ENCODE measurements around the gene ABL2.
"Not testable (repeated sequence)": the region's sequence is repeated elsewhere in the genome, so short reads cannot be mapped to it uniquely, and the experiment has no call there.

Gene ABL2

DNA sequence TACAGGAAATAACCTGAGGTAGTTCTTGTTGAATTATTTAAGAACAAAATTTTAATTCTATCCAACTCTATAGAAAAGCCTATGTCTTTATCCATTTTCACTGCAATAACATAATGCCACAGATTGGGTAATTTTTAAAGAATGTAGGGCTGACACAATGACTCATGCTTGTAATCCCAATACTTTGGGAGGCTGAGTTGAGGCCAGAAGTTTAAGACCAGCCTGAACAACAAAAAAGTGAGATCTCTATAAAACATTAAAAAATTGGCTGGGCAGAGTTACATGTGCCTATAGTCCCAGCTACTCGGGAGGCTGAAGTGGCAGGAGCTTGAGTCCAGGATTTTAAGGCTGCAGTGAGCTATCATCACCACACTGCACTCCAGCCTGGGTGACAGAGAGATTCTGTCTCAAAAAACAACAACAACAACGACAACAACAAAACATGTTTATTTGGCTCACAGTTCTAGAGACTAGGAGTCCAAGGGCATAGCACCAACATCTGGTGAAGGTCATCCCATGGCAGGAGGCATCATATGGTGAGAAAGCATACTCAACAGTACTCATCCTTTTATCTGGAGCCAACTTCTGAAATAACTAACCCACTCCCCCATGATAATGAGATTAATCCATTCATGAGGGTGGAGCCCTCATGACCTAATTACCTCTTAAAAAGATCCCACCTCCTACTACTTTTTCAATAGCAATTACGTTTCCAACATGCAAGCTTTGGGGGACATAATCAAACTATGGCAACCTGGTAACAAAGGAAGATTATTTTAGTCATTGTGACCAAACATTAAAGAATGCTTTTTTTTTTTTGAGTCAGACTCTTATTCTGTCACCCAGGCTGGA lies 59.6 kb downstream of the ABL2 start:
- no peak for DNase-seq (ENCODE audit: low read depth)

DNA sequence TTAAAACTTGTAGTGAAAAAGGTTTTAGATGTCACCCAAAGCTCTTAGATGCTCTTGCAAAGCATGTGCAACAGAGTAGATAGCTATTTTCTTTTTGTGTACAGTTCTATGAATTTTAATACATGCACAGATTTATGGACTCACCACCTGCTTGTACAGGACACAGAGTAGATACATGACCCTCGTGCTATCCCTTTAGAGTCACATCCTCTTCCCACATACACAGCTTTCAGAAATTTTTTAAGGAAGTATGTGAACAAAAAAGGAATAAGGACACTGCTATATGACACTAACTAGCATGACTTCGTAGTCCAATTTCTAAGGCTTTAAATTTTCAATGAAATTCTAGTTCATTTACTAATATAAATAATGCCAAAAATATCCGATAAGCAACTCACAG lies 60.9 kb downstream of the ABL2 start:
- DNase-seq (ENCODE audit: low read depth): no peak

DNA sequence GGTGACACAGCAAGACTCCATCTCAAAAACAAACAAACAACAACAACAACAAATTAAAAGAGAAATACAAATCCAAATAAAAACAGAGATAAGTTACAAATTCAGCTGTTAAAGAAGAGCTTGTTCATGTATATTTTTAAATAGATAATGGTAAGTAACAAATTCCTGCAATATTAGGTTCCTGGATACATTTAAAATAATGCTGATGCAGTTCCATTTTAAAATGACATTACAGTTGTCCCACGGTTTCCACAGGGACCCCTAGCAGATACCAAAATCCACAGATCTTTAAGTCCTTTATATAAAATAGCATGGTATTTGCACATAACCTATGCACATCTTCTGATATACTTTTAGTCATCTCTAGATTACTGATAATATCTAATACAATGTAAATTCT lies 61.5 kb downstream of the ABL2 start:
- no peak for DNase-seq (ENCODE audit: low read depth)

DNA sequence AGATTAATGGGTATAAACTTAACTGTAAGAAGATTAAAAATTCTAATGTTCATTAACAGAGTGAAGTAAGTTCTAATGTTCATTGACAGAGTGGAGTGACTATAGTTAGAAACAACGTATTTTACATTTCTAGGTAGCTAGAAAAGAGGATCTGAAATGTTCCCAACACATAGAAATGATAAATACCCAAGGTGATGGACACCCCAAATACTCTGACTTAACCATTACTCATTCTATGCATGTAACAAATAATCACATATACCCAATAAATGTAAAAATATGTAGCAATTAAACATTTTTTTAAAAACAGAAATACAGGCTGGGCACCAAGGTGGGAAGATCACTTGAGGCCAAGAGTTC lies 62.1 kb downstream of the ABL2 start:
- no peak for DNase-seq (ENCODE audit: low read depth)

DNA sequence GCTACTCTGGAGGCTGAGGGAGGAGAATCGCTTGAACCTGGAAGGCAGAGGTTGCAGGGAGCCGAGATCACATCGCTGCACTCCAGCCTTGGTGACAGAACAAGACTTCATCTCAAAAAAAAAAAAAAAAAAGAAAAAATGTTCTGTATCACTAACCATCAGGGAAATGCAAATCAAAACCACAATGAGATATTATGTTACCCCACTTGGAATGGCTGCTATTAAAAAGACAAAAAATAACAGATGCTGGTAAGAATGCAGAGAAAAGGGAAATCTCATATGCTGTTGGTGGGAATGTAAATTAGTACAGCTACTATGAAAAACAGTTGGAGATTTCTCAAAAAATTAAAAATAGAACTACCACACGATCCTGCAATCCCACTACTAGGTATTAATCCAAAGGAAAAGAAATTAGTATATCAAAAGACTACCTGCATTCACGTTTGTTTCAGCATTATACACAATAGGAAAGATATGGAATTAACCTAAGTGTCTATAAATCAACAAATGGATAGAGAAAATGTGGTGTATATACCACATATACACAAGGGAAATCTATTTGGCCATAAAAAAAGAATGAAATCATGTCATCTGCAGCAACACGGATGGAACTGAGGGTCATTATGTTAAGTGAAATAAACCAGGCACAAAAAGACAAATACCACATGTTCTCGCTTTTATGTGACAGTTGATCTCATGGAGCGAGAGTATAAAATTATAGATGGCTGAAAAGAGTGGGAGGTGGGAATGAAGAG lies 62.6 kb downstream of the ABL2 start:
- DNase-seq (ENCODE audit: low read depth): no peak

DNA sequence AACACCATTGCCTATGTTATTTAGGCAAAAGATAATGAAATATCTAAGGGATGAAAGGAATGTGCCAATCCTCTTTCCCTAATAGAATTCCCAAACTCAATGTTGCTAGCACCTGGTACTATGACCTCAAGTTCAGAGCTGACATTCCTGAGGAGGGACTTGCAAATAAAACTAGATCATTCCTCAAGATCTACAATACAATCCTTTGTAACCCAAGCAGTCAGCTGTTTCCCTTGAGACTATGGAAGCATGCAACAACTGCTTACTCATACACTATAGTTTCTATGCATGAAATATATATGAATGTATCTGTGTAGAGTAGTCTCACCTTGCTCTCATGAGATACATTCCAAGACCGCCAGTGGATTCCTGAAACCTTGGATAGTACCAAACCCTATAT lies 65.0 kb downstream of the ABL2 start:
- no peak for DNase-seq (ENCODE audit: low read depth)

DNA sequence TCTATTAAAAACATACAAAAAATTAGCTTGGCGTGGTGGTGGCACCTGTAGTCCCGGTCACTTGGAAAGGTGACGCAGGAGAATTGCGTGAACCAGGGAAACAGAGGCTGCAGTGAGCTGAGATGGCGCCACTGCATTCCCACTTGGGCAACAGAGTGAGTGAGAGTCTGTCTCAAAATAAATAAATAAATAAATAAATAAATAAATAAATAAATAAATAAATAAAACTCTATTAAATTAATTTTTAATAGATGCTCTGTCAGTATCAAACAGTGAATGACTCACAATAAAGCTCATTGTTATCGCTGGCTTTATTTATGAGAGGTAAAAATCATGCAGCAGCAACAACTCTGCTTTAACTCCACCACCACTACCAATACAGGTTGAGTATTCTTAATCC lies 72.8 kb downstream of the ABL2 start:
- no peak for DNase-seq (ENCODE audit: low read depth)

DNA sequence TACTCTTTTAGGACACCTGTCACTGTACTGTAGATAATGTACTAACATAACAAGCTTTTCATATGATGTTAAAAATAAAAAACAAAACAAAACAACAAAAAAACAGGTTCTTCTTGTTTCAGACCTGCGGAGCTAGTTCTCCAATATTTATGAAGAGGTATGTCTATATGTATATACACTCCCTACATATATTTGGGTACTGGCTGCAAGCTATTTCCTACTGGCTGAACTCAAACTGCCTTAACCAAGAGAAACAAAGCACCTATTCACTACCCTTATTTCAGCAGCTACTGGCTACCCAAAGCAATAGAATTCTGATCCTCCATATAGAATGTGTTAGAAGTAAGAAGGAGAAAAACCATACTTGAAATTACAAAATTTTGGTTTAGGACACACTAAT lies 73.5 kb downstream of the ABL2 start:
- DNase-seq (ENCODE audit: low read depth): no peak

DNA sequence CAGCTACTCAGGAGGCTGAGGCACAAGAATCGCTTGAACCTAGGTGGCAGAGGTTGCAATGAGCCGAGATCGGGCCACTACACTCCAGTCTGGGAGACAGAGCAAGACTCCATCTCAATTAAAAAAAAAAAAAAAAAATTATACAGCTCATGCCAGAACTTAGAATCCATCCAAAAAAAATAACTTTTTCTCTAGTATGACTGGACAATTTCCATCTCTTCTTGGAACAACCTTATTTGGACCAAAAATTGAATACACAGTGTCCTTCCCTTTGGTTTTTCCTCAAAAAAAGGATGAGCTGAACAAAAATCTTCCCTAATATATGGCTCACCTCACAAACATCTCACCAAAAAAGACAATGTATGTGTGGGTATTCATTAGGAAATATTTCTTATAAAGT lies 73.9 kb downstream of the ABL2 start:
- no peak for DNase-seq (ENCODE audit: low read depth)

DNA sequence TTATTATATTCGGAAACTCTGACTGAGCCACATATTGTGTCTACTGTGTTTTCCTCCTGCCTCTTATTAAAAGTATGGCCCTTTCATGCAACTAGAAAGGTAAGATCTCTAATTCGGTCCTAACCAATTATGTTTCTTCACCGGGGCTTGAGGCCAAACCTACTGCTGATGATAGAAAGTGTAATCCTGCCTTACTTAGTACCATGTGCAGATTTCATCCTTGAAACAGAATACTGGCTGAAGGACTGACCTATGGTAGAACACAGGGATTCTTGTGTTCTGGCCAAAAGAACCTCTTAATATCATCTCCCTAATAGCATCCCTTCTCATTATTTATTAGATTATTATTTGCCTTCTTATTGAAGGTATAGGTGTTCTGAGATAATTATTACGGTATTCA lies 75.0 kb downstream of the ABL2 start:
- no peak for DNase-seq (ENCODE audit: low read depth)

DNA sequence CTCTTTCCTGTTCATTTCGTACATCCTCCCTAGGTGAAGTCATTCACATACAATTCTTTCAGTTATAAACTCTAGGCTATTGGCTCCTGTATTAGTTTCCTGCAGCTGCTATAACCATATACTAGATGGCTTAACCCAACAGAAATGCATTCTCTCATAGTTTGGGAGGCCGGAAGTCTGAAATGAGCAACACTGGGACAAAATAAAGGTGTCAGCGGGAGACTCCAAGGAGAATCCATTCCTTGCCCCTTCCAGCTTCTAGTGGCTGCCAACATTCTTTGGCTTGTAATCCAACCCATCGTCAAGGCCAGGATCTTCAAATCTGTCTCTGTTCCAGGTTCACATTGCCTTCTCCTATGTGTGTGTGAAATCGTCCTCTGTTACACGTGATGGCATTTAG lies 76.3 kb downstream of the ABL2 start:
- no peak for DNase-seq (ENCODE audit: low read depth)

DNA sequence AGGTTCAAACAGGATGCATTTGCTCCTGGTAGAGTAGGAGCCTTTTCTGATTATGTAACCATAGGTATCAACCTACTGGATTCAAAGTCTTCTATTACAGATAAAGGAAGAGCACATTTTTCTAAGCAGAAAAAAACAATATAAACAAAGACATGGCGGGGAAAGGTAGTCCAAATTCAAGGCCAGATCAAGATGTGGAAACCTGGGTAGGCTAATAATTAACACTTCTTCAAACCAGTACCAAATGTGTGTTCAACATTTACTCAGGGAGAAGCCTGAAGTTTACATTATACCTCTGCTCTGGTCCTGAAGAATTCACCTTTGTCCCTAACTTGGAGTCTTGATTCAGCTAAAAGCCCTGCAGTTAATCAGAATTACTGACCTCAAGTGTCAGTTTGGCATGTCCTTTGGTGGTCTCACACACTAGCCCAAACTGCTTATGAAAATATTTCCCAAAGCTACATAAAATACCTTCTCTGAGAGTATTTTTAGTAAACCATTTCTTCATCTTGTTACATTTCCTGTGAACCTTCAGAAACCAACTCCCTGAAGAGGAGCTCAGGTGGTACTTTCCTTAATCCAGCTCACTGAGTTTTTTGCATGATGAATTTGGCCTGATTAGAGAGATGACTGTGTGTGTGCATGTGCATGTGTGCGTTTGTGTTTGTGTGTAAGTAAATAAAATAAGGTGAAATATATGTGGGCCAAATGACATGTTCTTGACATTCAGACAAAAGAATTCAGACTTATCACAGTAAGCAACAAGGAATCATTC lies 77.4 kb downstream of the ABL2 start:
- no peak for DNase-seq (ENCODE audit: low read depth)

DNA sequence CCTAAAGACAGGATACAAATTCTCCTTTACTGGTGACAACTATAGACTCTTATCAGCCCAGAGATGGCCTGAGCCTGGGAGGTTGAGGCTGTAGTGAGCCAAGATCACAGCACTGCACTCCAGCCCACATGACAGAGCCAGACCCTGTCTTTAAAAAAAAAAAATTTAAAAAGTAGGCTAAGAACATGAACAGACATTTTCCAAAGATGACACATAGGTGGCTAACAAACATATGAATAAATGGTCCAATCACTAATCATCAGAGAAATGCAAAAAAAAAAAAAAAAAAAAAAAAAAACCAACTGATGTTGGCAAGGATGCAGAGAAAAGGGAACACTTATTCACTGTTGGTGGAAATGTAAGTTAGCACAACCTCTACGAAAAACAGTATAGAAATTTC lies 82.6 kb downstream of the ABL2 start:
- DNase-seq (ENCODE audit: low read depth): no peak

DNA sequence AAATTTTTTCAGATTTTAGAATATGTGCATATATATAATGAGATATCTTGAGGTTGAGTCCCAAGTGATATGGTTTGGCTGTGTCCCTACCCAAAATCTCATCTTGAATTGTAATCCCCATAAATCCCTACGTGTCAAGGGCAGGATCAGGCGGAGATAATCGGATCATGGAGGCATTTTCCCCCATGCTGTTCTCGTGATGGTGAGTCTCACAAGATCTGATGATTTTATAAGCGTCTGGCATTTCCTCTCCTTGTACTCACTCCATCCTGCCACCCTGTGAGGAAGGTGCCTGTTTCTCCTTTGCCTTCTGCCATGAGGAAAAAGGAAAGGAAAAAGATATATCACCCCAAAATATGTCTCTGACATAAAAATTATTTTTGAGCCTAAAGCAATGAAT lies 83.0 kb downstream of the ABL2 start:
- DNase-seq (ENCODE audit: low read depth): no peak

DNA sequence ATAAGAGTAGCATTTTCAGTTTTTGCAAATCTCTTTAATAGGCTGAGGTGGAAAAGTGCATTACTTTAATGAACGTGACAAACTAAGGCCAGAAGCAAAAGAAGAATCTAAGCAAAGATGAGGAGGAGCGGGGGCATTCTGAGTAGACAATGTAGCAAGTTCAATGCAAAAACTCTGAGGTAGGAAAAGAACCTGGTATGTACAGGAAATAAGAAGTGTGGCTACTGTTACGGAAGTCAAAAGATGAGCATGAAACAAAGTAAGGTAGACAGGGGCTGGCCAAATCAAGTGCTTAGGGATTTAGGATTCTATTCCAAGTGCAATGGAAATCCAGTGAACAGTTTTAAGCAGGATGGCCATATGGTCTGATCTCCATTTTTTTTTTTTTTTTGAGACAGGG lies 84.0 kb downstream of the ABL2 start:
- DNase-seq (ENCODE audit: low read depth): no peak

DNA sequence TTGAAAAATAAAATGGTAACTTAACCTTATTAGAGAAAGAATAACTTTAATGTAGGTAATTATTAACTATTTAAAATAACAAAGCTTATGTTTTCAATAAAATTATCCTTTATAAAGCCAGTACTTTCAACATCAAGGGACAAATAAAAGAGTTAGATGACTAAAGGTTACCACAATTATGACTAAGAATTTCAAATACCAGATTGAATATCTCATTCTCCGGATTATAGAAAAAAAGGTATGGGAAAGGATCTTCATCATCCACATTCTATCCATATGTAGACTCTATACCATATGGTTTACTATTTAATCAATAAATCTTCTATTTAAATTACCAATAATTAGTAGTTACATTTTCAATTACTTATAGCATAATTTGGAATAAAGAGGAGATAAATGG lies 84.9 kb downstream of the ABL2 start:
- no peak for DNase-seq (ENCODE audit: low read depth)

DNA sequence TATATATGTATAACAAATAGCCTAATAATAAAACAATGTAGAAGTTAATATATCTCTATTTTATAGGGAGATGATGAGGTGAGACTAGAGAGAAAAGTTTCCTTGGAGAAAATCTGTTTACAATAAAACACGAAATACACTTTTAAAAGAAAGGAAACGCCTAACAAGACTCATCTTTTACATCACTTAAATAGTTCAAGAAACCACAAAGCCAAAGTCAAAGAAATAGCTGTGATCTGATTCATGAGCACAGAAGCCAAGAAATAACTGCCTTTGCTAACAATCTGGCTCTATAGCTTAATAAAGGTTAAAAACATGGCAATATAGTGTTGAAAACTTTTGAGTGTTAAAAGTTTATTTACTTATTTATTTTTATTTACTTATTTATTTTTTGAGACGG lies 86.2 kb downstream of the ABL2 start:
- no peak for DNase-seq (ENCODE audit: low read depth)

DNA sequence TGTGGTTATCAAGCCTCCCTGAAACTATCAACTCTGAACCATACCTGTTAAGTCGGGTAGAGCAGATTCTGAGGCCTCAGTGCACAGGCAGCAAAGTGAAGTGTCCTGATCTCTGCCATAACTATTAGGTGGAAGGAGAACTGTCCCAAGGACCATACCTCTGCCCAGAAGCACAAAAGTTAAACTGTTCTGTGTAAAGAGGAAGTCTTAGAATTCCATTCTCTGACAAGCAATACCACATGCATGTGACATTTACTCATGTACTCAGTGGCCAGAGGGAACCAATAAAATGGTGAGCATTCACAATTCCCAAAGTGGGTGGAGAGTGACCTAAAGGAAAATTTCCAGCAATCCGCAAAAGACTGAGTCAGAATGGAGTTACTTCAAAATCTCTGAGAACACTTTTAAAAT lies 86.6 kb downstream of the ABL2 start:
- no peak for DNase-seq (ENCODE audit: low read depth)

DNA sequence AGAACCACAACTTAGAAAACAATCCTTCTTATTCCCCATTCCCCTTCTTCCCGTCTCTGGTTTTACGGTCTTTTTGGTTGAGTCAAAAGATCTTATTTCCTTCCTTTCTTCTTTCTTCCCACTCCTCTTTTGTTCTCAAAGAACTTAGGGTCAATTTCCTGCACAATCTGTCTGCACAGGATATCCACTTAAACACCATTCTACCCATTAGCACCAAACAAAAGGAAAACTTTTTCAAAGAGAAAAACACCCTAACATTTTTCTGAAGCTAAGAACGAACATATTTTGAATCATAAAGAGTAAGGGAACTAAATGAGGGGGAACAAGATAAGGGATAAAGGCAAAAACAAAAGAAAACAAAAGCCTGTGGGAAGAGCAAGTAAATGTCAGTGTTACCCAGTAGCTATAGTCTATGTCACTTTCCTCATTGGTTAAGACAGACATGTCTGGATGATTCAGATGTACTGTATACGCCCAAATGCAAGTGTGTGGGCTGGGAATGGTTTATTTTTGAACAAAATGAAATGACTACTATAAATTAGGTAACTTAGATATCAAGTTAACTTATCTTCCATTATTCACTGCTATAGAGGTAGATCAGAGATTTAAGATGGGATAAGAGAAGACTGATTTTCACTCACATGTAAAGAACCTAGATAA lies 87.8 kb downstream of the ABL2 start:
- no peak for DNase-seq (ENCODE audit: low read depth)

DNA sequence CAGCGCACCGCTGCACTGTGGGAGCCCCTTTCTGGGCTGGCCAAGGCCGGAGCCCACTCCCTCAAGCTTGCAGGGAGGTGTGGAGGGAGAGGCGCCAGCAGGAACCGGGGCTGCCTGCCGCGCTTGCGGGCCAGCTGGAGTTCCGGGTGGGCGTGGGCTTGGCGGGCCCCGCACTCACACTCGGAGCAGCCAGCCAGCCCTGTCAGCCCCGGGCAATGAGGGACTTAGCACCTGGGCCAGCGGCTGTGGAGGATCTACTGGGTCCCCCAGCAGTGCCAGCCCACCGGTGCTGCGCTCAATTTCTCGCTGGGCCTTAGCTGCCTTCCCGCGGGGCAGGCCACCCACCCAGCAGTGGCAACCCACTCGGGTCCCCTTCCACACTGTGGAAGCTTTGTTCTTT lies 90.7 kb downstream of the ABL2 start:
- not testable (repeated sequence) for DNase-seq (ENCODE audit: low read depth)

DNA sequence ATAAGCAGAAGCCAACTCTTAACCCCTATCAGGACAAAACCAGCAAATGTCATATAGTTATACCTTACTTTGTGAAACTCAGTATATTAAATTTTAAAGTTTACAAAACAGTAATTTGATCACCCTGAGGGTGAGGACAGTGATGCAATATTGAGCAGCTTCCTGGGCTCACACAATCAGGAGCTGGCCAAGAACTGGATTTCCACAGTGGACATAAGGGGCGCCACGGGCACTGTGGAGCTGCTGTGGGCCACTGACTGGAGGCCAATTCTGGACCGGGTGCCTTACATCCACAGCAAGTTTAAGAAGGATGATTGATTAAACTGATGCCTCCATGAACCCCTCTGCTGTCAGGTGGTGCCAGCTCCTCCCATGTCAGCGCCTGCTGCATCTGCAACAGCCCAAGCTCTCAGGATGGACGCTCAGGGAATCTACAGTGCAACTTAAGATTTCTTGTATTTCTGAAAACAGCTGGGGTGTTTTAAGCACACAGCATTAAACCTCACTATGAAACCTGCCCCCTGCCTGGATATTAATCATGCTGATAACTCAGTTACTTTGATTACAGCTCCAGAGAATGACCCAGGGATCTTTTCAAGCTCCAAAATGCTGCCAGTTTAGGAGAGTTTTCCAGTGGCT lies 91.7 kb downstream of the ABL2 start:
- DNase-seq (ENCODE audit: low read depth): no peak

DNA sequence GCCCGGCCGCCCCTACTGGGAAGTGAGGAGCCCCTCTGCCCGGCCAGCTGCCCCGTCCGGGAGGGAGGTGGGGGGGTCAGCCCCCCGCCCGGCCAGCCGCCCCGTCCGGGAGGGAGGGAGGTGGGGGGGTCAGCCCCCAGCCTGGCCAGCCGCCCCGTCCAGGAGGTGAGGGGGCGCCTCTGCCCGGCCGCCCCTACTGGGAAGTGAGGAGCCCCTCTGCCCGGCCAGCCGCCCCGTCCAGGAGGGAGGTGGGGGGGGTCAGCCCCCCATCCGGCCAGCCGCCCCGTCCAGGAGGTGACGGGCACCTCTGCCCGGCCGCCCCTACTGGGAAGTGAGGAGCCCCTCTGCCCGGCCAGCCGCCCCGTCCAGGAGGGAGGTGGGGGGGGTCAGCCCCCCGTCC lies 93.8 kb downstream of the ABL2 start:
- not testable (repeated sequence) for DNase-seq (ENCODE audit: low read depth)
